Left renal cortex interstitium (tissue), 4 donors: ENCODE measurements around the gene PEX5L. TPM values are rescaled to one million over a fixed set of nuclear protein-coding genes. Genes with fewer than 3 reads are reported as not detected.
"Not testable (repeated sequence)": the region's sequence is repeated elsewhere in the genome, so short reads cannot be mapped to it uniquely, and the experiment has no call there.

Experiments
- DNase-seq, 4 donors: peaks; one replicate each; pipeline ENCODE4 v3.0.0-alpha.2; 2013; ENCODE audit warnings: low read depth in 4 of 4, low spot score in 2 of 4, missing footprints in 1 of 4
- polyA plus RNA-seq, 4 donors: library from polyadenylated mRNA; unstranded; fragments of 120-200 nt; gene quantifications; one replicate each; pipeline ENCODE4 v1.2.1, GENCODE V29; 2013; ENCODE audit not compliant: insufficient read length in 4 of 4

Gene PEX5L, protein sequence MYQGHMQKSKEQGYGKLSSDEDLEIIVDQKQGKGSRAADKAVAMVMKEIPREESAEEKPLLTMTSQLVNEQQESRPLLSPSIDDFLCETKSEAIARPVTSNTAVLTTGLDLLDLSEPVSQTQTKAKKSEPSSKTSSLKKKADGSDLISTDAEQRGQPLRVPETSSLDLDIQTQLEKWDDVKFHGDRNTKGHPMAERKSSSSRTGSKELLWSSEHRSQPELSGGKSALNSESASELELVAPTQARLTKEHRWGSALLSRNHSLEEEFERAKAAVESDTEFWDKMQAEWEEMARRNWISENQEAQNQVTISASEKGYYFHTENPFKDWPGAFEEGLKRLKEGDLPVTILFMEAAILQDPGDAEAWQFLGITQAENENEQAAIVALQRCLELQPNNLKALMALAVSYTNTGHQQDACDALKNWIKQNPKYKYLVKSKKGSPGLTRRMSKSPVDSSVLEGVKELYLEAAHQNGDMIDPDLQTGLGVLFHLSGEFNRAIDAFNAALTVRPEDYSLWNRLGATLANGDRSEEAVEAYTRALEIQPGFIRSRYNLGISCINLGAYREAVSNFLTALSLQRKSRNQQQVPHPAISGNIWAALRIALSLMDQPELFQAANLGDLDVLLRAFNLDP
- polyA plus RNA-seq: under 1 TPM; 0.54 to 0.97 (median 0.58) TPM

DNA sequence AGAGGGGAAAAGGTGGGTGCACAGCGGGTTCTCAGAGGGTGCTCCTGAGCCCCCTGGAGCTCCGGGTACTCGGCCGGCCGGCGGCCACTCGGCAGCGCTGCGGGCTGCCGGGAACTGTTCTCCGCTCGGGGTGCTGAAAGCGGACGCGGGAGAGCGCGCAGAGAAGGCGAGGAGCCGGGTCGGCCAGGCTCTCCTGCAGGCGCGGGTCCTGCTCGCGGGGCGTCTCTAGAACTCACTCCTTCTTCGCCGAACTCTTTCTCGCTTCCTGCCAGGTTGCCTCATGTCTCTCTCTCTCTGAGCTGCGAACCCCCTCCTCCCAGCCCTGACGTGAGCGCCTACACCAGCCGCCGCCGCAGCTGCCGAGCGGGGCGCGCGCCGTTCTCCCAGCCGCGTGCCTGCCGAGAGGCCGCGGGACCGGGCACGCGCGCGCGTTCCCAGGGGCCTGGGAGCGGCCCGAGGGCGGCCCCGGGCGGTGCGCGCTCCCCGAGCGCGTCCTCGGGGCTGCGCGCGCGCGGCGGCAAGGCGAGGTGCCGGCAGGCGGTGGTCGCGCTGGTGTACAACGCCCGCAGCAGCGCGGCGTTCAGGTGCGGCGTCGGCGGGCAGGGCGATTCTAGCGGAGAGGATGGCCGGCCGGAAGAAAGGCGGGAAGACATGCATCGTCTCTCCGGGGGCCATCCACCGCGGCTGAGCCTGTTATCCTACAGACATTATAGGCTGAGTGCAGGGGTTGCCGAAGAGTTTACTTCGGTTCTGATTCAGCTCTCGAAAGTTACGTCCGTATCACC, at the start of gene PEX5L:
PEX5L (minus strand) TSS at position 267 of the 785 bp plus-strand sequence. CDS start 338 bp downstream, outside the sequence.
- DNase-seq: peak; percentile 50 to 67 (median 55)

DNA sequence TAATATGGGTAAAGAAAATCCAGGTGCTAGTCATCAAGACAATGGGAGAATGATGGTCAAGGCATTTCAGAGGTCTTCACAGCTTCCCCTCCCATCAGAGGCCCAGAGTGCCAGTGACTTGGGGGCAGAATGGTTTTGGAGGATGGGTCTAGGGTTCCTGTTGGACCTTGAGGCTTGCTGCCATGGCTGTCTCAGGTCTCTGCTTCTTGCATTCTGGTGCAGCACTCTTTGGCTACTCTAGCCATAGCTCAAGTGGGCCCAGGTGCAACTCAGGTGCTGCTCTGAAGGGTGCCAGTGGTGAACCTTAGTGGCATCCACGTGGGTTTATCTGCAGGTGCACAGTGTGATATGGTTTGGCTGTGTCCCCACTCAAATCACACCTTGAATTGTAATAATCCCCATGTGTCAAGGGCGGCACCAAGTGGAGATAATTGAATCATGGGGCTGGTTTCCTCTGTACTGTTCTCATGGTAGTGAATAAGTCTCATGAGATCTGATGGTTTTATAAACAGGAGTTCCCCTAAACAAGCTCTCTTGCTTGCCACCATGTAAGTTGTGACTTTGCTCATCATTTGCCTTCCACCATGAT, 48.5 kb upstream of the PEX5L start:
- DNase-seq: no peak

DNA sequence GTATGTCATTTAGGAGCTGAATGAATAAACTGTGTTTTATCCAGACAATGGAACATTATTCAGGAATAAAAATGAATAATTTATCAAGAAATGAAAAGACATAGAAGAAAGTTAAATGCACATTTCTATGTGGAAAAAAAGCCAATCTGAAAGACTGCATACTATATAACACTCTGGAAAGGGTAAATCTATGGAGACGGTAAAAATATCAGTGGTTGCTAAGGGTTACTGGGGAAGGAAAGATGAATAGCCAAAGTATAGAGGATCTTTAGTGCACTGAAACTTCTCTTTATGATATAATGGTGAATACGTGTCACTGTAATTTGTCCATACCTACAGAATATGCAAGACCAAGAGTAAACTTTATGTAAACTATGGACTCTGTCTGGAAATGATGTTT, 46.0 kb upstream of the PEX5L start:
- no peak for DNase-seq

DNA sequence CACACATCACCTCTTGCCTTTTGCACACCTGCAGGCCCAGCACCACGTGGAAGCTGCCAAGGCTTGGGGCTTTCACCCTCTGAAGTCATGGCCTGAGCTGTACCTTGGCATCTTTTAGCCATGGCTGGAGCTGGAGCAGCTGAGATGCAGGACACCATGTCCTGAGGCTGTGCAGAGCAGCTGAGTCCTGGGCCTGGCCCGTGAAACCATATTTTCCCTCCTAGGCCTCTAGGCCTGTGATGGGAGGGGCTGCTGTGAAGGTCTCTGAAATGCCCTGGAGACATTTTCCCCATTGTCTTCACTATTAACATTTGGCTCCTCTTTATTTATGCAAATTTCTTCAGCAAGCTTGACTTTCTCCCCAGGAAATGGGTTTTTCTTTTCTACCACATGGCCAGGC, 41.9 kb upstream of the PEX5L start:
- DNase-seq: no peak

DNA sequence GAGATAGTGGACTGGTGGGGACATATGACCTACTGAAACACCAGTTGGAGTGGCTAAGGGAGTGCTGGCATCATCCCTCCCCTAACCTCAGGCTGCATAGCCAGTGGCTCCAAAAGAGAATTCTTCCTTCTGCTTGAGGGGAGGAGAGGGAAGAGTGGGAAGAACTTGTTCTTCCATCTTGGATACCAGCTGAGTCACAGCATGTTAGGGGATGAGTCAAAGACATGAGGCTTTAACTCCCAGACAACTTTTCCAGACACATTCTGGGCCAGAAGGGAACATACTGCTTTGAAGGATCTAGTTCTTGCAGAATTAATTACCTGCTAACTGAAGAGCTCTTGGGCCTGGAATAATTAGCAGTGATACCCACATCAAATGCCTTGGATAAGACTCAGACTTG, 36.8 kb upstream of the PEX5L start:
- no peak for DNase-seq

DNA sequence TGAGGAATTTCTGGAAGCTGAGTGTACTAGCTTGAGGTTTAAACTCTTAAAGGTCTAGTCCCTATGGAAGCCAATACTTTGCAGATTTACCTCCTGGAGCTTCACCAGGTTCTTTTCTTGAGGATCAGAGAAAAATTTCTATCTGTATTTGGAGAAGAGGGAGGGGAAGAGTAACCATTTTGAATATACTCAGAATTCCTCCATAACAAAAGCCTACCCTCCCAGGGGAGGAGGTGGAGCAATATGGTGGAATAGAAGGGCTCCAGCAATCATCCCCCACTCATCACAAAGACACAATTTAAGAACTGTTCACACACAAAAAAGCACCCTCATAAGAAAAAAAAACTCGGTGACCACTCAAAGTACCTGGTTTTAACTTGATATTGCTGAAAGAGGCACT, 36.0 kb upstream of the PEX5L start:
- no peak for DNase-seq

DNA sequence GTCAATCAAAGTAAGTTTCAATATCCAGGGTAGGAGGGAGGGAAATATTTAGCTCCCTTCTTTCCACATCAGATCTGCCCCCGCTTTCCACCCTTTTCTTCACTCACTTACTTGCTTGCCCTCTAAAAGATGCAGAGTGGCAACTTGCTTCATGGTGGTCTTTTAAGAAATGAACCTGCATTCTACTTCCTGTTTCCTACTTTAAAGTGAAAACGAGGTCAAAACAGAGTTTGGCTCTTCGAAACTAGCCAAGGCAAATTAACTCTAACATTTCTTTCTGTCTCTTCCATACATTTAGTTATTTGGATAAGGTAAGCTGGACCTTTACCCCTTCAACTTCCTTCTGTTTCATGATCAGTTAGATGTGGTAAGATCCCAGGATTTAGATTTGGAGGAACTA, 34.2 kb upstream of the PEX5L start:
- DNase-seq: no peak

DNA sequence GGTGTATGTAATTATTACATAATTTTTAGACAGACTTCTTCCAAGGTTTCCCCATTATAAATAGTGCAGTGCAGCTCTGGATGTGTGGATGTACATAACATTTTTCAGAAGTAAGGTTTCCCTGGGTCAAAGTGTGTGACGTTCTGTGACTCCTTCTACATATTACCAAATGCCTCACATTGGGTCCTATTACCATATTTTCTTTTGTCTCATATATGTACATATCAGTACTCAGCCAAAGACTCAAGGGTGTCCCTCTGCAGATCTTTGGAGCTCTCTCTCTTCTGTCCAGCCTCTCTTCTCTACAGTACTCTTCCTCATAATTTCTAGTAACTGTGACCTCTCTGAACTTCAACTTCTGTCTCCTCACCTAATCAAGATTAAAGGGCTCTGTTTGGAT, 31.3 kb upstream of the PEX5L start:
- no peak for DNase-seq

DNA sequence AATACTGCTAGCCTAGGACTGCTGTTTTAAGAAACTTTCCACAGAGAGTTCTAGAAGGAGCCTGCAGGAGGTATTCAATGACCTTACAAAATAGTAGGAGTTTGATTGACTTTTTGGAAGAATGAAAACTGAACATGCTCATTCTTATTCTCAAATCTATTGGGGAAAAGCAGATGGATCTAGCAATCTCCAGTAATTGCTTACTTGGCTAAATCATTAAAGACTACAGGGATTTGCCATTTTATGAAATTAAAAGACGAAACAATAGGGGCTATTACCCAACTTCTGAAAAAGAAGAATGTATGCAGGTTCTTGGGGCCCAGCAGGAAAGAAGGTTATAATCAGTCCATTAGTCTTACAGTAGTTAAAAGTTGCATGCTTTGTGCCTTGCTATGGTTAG, 29.9 kb upstream of the PEX5L start:
- DNase-seq: no peak

DNA sequence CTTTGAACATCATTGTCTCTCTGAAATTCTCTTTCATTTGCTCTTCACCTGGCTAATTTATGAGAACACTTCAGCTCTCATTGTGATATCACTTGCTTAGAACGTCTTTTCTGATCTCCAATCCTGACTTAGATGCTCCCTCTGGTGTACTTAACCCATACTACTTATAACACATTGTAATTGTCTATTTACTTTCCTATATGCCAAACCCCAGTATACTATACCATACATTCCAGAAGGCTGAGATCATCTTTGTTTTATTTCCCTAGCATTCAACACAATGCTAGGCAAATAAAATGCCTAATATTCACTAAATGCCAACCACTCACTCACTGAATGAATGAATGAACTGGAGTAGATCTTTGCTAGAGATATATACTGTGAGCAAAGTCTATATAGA, 27.0 kb upstream of the PEX5L start:
- no peak for DNase-seq

DNA sequence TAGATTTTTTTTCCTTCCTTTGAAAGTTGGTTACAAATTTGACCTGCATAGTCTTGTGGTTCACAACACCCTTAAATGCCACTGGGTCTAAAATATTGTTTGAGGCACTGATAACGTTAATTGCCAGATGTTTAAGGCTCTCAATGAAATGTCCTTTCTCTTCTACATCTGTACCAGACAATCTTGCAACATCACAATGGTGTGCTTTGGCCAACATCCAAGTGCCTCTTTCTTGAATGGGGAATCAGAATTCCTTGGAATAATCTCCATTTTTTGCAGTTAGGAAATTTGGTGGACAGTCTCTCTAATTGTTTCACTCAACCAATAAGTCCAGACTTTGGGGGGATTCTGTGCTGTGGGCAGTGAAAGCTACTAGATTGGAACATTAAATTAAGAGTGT, 26.0 kb upstream of the PEX5L start:
- no peak for DNase-seq

DNA sequence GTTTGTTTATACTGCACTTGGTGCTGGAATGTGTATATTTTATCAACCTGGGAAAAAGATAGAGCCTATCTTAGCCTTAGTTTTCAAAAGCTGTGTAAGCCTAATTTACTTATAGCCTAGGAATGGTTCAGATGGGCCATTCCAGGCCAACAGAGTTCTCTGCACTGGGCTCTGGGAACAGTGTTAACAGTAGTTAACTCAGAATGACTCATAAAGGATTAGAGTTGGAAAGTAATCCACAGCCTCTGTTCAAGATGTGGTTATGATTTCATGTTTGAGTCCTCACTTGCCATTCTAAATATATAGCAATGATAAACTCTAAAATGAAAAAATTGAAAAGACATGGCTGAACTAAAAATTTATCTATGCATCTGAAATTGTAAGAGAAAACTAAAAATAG, 22.6 kb upstream of the PEX5L start:
- no peak for DNase-seq

DNA sequence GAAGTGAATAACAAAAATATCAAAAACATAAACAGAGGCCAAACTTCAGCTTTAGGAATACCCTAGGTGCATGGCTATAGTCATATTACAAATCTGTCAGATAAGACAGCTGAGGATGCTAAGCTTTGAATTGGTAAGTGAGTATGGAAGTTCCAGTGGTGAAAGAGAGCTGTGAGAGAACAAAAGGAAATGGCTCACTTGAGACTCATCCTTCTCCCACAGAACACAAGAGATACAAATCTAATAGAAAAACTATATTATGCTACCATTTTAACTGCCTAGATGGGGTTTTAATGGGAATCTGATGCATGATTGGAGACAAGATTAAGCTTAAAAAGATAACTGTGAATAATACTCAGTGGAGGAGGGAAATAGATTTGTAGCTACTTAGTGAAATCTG, 21.5 kb upstream of the PEX5L start:
- no peak for DNase-seq

DNA sequence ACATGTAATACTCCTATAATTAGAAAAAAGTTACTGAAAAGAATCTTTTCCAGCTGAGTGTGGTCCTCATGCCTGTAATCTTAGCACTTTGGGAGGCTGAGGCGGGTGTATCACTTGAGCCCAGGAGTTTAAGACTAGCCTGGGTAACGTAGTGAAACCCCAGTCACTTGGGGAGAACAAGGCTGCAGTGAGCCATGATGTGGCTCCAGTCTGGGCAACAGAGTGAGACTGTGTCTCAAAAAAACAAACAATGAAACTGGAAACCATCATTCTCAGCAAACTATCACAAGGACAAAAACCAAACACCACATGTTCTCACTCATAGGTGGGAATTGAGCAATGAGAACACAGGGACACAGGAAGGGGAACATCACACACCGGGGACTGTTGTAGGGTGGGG, 18.9 kb upstream of the PEX5L start:
- DNase-seq: not testable (repeated sequence)

DNA sequence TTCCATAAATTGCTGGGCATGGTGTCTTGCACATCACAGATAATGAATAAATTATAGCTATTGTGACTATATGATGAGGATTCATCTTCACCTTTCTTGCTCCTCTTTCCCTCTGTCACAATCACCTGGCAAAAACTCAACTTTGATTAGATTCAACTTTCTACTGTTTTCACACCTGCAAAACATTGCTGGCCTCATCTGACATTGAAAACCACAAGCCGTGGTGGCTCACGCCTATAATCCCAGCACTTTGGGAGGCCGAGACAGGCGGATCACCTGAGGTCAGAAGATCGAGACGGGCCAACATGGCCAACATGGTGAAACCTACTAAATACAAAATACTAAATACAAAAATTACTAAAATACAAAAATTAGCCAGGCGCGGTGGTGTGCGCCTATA, 12.7 kb upstream of the PEX5L start:
- DNase-seq: no peak

DNA sequence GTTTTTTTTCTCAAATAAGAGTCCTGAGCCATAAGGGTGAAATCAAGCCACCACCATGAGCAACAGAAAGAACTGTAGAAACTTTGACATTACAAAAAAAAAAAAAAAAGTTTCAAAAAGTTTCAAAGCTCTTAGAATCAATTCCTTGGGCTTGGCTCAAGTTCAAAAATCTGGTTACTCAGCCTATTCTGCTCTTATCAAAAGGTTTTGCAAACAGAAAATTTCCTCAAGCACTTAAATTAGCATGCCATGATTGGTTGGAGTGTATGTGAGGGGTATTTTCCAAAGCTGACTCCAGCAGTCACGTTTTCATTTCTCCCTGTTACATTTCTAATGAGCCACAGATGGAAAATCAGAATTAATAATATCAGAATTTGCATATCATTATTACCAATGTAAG, 12.1 kb upstream of the PEX5L start:
- no peak for DNase-seq

DNA sequence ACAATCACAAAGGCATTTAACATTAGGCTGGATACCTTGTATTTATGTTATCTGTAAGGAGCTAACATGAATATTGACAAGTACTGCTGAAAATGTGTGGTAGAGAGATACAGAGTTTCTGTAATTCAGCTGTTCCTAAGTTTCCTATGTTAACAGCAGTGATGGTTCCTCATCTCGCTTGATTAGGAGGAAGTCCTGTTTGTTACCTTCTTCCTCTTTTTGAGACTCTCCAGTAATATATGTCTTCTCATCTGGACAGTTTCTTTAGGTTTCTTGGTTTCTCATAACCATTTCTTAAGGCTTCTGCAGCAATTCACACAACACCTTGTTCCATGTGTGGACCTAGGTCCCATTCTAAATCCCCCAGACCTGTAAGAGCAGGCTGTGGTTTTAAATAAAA, 11.4 kb upstream of the PEX5L start:
- no peak for DNase-seq

DNA sequence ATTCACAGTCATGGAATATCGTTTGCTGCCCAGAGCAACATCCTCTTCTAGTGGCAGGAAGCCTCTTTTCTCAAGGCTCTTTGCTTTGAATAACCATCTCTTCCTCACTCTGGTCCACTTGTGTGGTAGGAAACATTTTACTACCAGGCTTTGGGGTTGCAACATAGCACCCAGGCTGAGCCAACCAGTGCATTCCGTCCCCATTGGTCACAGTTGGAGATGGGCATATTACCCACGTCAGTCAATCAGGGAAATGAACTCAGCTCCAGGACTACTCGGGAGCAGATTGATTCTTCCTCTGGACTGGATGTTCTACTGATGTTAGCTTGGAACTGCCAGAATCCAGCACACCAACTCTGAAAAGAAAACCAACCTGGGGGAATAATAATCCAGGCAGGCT, 4.2 kb upstream of the PEX5L start:
- DNase-seq: no peak

DNA sequence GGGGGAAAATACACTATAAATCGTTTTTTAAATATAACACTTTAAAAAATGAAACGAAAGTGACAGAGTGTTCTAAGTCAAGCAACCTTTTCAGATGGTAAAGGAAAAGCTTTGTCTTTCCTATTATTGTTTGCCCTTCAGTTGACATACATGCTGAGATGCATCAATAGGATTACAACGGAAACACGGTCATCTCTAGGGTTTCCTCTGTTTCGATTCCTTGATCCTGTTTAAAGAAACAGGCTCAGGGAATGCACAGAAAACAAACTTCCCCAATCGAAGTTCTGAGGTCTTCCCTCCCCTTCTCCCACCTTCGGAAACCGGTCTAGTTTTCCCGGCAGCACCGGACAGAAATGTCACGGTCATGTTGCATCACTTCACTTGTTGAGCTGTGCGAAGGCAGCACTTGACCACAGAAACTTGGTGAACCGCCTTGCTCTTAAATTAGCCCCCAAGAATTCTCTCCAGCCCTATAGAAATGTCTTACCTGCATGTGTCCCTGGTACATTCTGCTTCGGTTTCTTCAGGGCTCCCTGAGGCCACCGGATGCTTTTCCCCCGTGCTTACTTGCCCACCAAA, 556 bp downstream of the PEX5L start:
- DNase-seq: no peak

DNA sequence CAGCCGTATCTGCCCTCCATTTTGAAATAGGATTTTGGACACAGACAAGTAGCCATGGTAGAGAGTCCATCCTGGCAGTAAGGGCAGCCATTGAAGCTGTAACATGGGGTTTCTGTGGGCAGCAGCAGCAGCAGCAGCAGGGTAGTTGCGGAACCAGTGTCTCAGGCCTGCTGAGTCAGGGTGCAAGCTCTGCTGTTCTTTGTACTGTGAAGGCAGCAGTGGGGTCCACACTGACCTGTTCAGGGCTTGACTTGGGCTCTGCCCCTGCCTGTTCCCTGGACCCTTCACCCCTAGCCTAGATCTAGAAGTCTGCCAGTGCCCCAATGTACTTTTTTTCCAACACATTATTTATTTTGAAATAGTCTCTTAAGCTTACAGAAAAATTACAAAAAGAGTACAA, 9.7 kb downstream of the PEX5L start:
- no peak for DNase-seq

DNA sequence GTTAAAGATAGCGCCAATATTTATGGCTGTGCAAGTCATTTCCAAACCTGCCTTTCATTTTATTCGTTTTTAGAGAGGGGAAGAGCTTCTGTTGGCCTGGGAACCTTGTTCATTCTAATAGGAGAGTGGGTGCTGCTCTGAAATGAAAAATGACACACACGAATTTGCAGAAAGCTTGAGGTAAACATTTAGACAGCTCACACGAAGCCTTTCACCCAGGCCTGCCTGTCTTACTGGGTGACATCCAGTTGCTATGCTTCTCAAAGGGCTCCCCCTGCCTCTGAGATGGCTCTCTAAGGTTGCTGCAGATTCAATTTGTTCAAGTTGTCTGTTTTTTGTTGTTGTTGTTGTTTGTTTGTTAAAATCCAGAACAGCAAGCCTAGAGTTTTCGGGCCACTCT, 18.2 kb downstream of the PEX5L start:
- DNase-seq: no peak
